Body of pancreas (tissue), 4 donors: Measurements from ENCODE around the gene SPDYE8.
"Not testable (repeated sequence)": the region's sequence is repeated elsewhere in the genome, so short reads cannot be mapped to it uniquely, and the experiment has no call there.

ENCODE experiments used
- CTCF ChIP-seq, 7 experiments: fragments of 450-650 bp in 4 of 7; fragments of 200-600 bp in 3 of 7; sonication (generic) in 3 of 7; IDR thresholded peaks; one replicate each; pipeline ENCODE4 v1.5.1; 2016 to 2019; ENCODE audit warnings: antibody characterized with exemption in 7 of 7
- POLR2A ChIP-seq, 3 donors: fragments of 450-650 bp; IDR thresholded peaks; one replicate each; pipeline ENCODE4 v1.6.1; 2016; ENCODE audit warnings: antibody characterized with exemption in 3 of 3, mild to moderate bottlenecking in 2 of 3

- TF ChIP-seq CTCF, POLR2A (IDR thresholded peaks at IDR 0.05): not testable (repeated sequence)
Measured at GRCh38 chr7:72982084-72982483, 47.5 kb downstream of the SPDYE8 start.
